ENCODE results near the gene LYRM9. TPM values are rescaled to one million over a fixed set of nuclear protein-coding genes. Genes with fewer than 3 reads are reported as not detected.
"Not testable (repeated sequence)": the region's sequence is repeated elsewhere in the genome, so short reads cannot be mapped to it uniquely, and the experiment has no call there.

Gene LYRM9
- total and polyA plus RNA-seq, 9 of the 15 experiments (the other 6 are each of a cell fraction or from before 2014, with no cell fraction given) = 0.98 to 4.7 (median 1.8) TPM

GRCh38 chr17:27888067-27888466 is 5.1 kb downstream of the LYRM9 start:
- Histone ChIP-seq H3K36me3 (ENCODE audit: control insufficient read depth, insufficient read depth, low read length) (no peaks in the 10 kb centered on the region), H4K20me1 (replicated peaks; ENCODE audit: control insufficient read depth, insufficient read depth, low read length) (0 out of 2 replicates have a peak, but pooled peaks cover 5% of the 10 kb centered on the region), H3K9me1 (ENCODE audit: control insufficient read depth, insufficient read depth, low read length) (no peaks in the 10 kb centered on the region), H3K79me2 (ENCODE audit: control insufficient read depth, insufficient read depth, low read length) (no peaks in the 10 kb centered on the region), H3K9ac (ENCODE audit: insufficient read depth in 1 of 2, low read depth in 2 of 2, low read length in 2 of 2) (no peak overlapping the region), H3K4me1 (replicated peaks in 1 of 2; ENCODE audit: control insufficient read depth in 2 of 2, insufficient read depth in 2 of 2, low read length in 2 of 2) (peaks cover 4 to 12% of the 10 kb centered on the region in 2 experiments), H3K9me3 (replicated peaks; ENCODE audit: control insufficient read depth, insufficient read depth, low read depth, low read length) (no peaks in the 10 kb centered on the region), H3K27ac (ENCODE audit: extremely low read depth, low read depth, low read length) (no peak overlapping the region), H3K4me3 (no peak overlapping the region), H3K27me3 (ENCODE audit: control insufficient read depth in 2 of 2, insufficient read depth in 2 of 2, low read length in 2 of 2) (peaks cover 3 to 5% of the 10 kb centered on the region in 2 experiments; a peak in 2 of 5 replicates), H2AFZ (ENCODE audit: low read depth, low read length) (no peak overlapping the region), H3K4me2 (ENCODE audit: insufficient read depth, low read length) (no peak overlapping the region)
- DNase-seq (ENCODE audit: extremely low read depth in 1 of 4, low spot score in 3 of 4) = no peak
- no peak for FAIRE-seq
- intact Hi-C loops (cut with micrococcal nuclease) = no loop called here
- ChIA-PET CTCF (ENCODE audit: low intra/inter-chr PET ratio) (no interaction called here), POLR2A (interaction anchor here (1.1 kb wide), 1 partner anchor 8 kb away, joined by 4 read pairs; no protein-coding TSS in a partner anchor)
- 34% methylated on average over 2 of the region's 2 CpGs for WGBS (ENCODE audit: insufficient coverage, low coverage, missing lambda C conversion rate)
- no peak for ATAC-seq
- in situ Hi-C loops (cut with MboI) = loop anchor here (5.0 kb wide), 1 partner anchor 231 kb away; no protein-coding TSS in a partner anchor
- no TSS peak for BruUV-seq (replicated peaks)
- TF ChIP-seq IRF1 (CRISPR knock-in tag; IDR thresholded peaks at IDR 0.05; ENCODE audit: borderline replicate concordance) = no peak

GRCh38 chr17:27886348-27886906 is 6.7 kb downstream of the LYRM9 start:
- H3K9me1 ChIP-seq (ENCODE audit: control insufficient read depth, insufficient read depth, low read length); H3K36me3 ChIP-seq (ENCODE audit: control insufficient read depth, insufficient read depth, low read length); intact Hi-C loops (cut with micrococcal nuclease); H3K27ac ChIP-seq (ENCODE audit: extremely low read depth, low read depth, low read length); FAIRE-seq; H4K20me1 ChIP-seq (replicated peaks; ENCODE audit: control insufficient read depth, insufficient read depth, low read length); POLR2A ChIA-PET; DNase-seq (ENCODE audit: extremely low read depth in 1 of 4, low spot score in 3 of 4); H3K79me2 ChIP-seq (ENCODE audit: control insufficient read depth, insufficient read depth, low read length); H3K9me3 ChIP-seq (replicated peaks; ENCODE audit: control insufficient read depth, insufficient read depth, low read depth, low read length); H2AFZ ChIP-seq (ENCODE audit: low read depth, low read length); H3K4me3 ChIP-seq; CTCF ChIA-PET (ENCODE audit: low intra/inter-chr PET ratio); BruUV-seq (replicated peaks); H3K9ac ChIP-seq (ENCODE audit: insufficient read depth in 1 of 2, low read depth in 2 of 2, low read length in 2 of 2); H3K27me3 ChIP-seq (ENCODE audit: control insufficient read depth in 2 of 2, insufficient read depth in 2 of 2, low read length in 2 of 2); H3K4me2 ChIP-seq (ENCODE audit: insufficient read depth, low read length); ATAC-seq; H3K4me1 ChIP-seq (replicated peaks in 1 of 2; ENCODE audit: control insufficient read depth in 2 of 2, insufficient read depth in 2 of 2, low read length in 2 of 2): not testable (repeated sequence)
- in situ Hi-C loops (cut with MboI) = loop anchor here (5.0 kb wide), 1 partner anchor 229 kb away; no protein-coding TSS in a partner anchor
- 53% methylated on average over 7 of the region's 8 CpGs for WGBS (ENCODE audit: insufficient coverage, low coverage, missing lambda C conversion rate)

Data from K562 (cell line).